DND-41 (cell line): ENCODE measurements around the gene SH2B3.

Experiments used
- ATAC-seq: fragments of 200-7000 bp; cut with Tn5 transposase; 3 replicates; pipeline ENCODE4 v1.9.1; 2021; ENCODE audit warnings: low read depth; ENCODE audit not compliant: insufficient read depth
- DNase-seq: peaks from one replicate; pipeline ENCODE4 v3.0.0-alpha.2; 2020
- H2AFZ ChIP-seq: 2 replicates; pipeline ENCODE4 v1.6.0; 2012; ENCODE audit warnings: low read depth, low read length
- H3K27ac ChIP-seq: 2 replicates; pipeline ENCODE4 v1.5.1; 2012; ENCODE audit warnings: low read length, inconsistent platforms
- H3K27me3 ChIP-seq: fragments of 200-600 bp; sonication (generic); 2 replicates; pipeline ENCODE4 v1.6.0; 2012; ENCODE audit warnings: low read length, mild to moderate bottlenecking, inconsistent platforms; ENCODE audit not compliant: insufficient read depth, poor library complexity
- H3K36me3 ChIP-seq: 2 replicates; pipeline ENCODE4 v1.5.1; 2012; ENCODE audit warnings: low read length, inconsistent platforms; ENCODE audit not compliant: insufficient read depth
- H3K4me1 ChIP-seq: 2 replicates; pipeline ENCODE4 v1.5.1; 2012; ENCODE audit warnings: mild to moderate bottlenecking, low read length; ENCODE audit not compliant: insufficient read depth
- H3K4me2 ChIP-seq: 2 replicates; pipeline ENCODE4 v1.6.0; 2012; ENCODE audit warnings: mild to moderate bottlenecking, moderate library complexity, low read length, inconsistent platforms; ENCODE audit not compliant: insufficient read depth
- H3K4me3 ChIP-seq, 2 experiments: fragments of 200-600 bp in 1 of 2; shearing (Covaris generic) in 1 of 2; 2 replicates each; pipeline ENCODE4 v1.5.1; 2012 to 2016; ENCODE audit warnings: inconsistent platforms in 2 of 2, low read length in 2 of 2, mild to moderate bottlenecking in 2 of 2, low read depth in 1 of 2, moderate library complexity in 1 of 2
- H3K79me2 ChIP-seq: 2 replicates; pipeline ENCODE4 v1.6.0; 2012; ENCODE audit warnings: low read length, inconsistent platforms; ENCODE audit not compliant: insufficient read depth
- H3K9ac ChIP-seq: 2 replicates; pipeline ENCODE4 v1.6.0; 2012; ENCODE audit warnings: low read depth, mild to moderate bottlenecking, inconsistent platforms, low read length, moderate library complexity
- H3K9me3 ChIP-seq: 2 replicates; pipeline ENCODE4 v1.5.1; 2012; ENCODE audit warnings: low read length, moderate library complexity, mild to moderate bottlenecking, inconsistent platforms; ENCODE audit not compliant: insufficient read depth, severe bottlenecking
- H4K20me1 ChIP-seq: 2 replicates; pipeline ENCODE4 v1.6.0; 2012; ENCODE audit warnings: low read length; ENCODE audit not compliant: insufficient read depth
- EZH2 ChIP-seq: IDR thresholded peaks from 3 replicates; pipeline ENCODE4 v1.6.1; 2012; ENCODE audit warnings: borderline replicate concordance, low read depth, mild to moderate bottlenecking, moderate library complexity, low read length, inconsistent platforms; ENCODE audit not compliant: severe bottlenecking
- TF ChIP-seq, protein P1 (sequence below): IDR thresholded peaks from 2 replicates; pipeline ENCODE4 v1.5.1; 2012; ENCODE audit warnings: borderline replicate concordance, low read length, moderate library complexity, mild to moderate bottlenecking; ENCODE audit not compliant: poor library complexity, severe bottlenecking; ENCODE audit errors: extremely low read depth

Gene SH2B3

DNA sequence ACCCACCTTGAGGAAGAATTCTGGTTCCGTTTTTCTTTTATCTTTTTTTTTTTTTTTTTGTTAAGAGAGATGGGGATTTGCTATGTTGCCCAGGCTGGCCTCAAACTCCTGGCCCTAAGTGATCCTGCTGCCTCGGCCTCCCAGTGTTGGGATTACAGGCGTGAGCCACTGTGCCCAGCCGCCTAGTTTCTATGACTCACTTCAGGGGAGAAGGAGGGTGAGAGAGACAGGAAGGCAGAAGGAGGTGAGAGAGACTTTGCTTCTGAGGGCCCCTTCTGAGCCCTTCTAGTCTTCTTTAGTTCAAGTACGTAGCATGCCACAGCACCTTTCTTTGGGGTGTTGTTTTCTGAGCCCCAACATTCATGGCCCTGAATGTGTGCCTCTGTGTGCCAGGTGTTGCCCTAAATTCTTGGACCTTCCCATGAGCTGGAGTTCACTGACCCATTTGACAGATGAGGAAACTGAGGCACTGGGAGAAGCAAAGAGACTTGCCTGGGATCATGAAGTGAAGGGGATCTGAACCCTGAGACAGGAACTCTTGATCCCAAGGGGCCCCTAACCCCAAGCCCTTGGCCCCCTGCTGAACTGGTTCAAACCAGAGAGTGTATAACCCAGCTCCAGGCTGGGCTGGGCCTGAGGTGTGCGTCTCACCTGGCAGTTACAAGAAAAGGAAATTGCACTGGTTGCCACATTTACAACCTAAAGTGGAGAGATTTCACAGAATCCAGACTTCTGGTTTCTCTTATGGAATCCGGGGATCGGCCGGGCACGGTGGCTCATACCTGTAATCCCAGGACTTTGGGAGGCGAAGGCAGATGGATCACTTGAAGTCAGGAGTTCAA, 20.8 kb downstream of the SH2B3 start:
- ATAC-seq, result no peak
- Histone ChIP-seq H3K9me3 (no peaks in the 10 kb centered on the region), H3K27me3 (no peaks in the 10 kb centered on the region), H3K79me2 (peaks cover 37% of the 10 kb centered on the region), H3K4me3 (no peak overlapping the region), H2AFZ (no peak overlapping the region), H3K4me1 (no peaks in the 10 kb centered on the region; the same call in 1 of the 2 replicates), H3K4me2 (no peak overlapping the region), H3K36me3 (peaks cover 22% of the 10 kb centered on the region), H3K27ac (no peak overlapping the region), H4K20me1 (peaks cover 38% of the 10 kb centered on the region), H3K9ac (no peak overlapping the region)
- TF ChIP-seq, protein P1, sequence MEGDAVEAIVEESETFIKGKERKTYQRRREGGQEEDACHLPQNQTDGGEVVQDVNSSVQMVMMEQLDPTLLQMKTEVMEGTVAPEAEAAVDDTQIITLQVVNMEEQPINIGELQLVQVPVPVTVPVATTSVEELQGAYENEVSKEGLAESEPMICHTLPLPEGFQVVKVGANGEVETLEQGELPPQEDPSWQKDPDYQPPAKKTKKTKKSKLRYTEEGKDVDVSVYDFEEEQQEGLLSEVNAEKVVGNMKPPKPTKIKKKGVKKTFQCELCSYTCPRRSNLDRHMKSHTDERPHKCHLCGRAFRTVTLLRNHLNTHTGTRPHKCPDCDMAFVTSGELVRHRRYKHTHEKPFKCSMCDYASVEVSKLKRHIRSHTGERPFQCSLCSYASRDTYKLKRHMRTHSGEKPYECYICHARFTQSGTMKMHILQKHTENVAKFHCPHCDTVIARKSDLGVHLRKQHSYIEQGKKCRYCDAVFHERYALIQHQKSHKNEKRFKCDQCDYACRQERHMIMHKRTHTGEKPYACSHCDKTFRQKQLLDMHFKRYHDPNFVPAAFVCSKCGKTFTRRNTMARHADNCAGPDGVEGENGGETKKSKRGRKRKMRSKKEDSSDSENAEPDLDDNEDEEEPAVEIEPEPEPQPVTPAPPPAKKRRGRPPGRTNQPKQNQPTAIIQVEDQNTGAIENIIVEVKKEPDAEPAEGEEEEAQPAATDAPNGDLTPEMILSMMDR, result no peak
- no peak for TF ChIP-seq EZH2
- DNase-seq, result no peak

DNA sequence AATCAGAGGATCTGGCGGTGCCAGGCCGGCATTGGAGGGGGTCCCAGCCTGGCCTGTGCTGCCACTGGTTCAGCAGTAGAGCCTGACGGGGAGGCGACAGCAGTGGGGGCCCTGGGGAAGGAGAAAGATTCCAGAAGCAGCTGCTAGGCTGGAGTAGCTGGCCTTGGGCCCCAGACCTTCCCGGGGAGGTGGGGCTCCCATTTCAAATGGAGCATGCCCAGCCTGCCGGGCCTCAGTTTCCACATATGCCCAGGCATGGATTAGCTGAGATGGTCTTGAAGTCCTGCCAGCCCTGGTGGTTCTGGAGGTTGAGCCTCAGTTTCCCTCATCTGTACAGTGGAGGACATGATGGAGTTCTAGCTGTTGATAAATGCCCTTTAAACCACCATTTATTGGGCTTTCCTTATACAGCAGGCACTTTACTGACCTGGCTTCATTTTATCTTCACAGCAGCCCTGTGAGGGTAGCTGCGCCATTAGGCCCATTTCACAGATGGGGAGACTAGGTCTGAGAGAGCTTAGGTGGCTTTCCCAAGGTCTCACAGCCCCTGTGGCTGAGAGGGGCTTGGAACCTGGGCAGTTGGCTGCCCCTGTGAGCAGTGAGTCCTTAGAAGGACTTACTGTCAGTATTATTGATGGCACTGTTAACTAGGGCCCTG, 21.8 kb downstream of the SH2B3 start:
- Histone ChIP-seq H3K4me3 (no peak overlapping the region), H3K36me3 (peaks cover 20% of the 10 kb centered on the region), H3K27me3 (no peaks in the 10 kb centered on the region), H3K9ac (no peak overlapping the region), H3K27ac (no peak overlapping the region), H2AFZ (no peak overlapping the region), H3K9me3 (no peaks in the 10 kb centered on the region), H3K4me1 (no peaks in the 10 kb centered on the region; the same call in 1 of the 2 replicates), H4K20me1 (peaks cover 44% of the 10 kb centered on the region), H3K79me2 (peaks cover 42% of the 10 kb centered on the region), H3K4me2 (no peak overlapping the region)
- ATAC-seq (no peak), DNase-seq (no peak)
- TF ChIP-seq EZH2, result no peak
- TF ChIP-seq, protein P1, result no peak

DNA sequence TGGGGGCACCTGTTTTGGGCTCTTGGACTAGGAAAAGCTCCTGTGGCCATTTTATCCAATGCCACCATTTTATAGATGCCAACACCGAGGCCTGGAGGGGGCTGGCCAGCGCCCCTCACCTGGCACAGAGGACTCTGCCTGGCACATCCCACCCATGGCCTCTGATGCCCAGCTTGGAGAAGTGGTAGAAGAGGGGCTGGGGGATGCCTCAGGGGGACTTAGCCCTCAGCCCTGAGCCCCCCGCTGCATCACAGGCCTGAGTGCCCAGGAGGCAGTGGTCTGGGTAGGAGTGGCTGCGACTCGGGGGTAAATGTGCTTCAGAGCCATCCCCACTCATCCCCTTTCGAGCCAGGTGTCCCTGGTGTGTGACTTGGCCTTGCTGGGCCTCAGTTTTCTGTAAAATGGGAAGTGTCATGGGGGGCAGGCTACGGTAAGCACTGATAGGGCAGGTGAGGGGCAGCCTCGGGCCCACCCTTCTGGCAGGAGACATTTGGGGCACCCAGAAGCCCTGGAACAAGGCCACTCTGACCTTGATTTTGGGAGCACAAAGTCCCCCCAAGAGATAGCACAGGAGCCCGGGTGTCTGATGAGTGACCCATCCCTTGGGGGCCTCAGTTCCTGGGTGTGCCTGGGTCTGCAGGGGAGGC, 22.5 kb downstream of the SH2B3 start:
- no peak for ATAC-seq
- no peak overlapping the region for H3K27ac ChIP-seq
- H3K4me3 ChIP-seq, result no peak overlapping the region
- H3K79me2 ChIP-seq, result peaks cover 42% of the 10 kb centered on the region
- H3K9me3 ChIP-seq, result no peaks in the 10 kb centered on the region
- H3K36me3 ChIP-seq, result peaks cover 20% of the 10 kb centered on the region
- H3K4me1 ChIP-seq, result no peaks in the 10 kb centered on the region; the same call in 1 of the 2 replicates
- no peak overlapping the region for H3K9ac ChIP-seq
- H3K4me2 ChIP-seq, result no peak overlapping the region
- no peak for DNase-seq
- no peaks in the 10 kb centered on the region for H3K27me3 ChIP-seq
- H4K20me1 ChIP-seq, result peaks cover 44% of the 10 kb centered on the region
- H2AFZ ChIP-seq, result no peak overlapping the region
- TF ChIP-seq EZH2, result no peak
- TF ChIP-seq, protein P1, result no peak
